Measurements from ENCODE around the gene TSR3.

DNA sequence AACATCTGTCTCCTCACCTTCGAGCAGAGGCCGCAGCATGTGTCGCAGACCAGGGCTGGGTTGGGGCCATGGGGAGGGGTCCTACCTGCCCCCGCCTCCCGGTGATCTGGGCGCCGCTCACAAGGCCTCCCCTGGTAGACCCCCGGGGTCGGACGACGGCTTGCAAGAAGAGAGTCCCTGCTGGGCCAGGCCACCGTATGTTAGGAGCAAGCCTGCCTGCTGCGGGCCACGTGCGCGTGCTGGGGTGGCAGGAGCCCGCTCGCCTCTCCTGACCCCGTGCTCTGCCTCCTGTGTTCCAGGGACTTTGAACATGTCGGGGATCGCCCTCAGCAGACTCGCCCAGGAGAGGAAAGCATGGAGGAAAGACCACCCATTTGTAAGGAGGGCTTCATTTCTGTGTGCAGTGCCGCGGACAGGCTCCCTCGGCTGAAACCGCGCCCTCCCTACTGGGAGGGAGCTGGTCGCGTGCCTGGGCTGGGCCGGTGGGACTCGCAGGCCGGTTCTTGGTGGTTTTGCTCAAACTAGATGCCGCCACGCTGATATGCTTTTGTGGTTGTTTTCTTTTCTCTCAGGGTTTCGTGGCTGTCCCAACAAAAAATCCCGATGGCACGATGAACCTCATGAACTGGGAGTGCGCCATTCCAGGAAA, 37.8 kb downstream of the TSR3 start:
- TF ChIP-seq, protein P1, sequence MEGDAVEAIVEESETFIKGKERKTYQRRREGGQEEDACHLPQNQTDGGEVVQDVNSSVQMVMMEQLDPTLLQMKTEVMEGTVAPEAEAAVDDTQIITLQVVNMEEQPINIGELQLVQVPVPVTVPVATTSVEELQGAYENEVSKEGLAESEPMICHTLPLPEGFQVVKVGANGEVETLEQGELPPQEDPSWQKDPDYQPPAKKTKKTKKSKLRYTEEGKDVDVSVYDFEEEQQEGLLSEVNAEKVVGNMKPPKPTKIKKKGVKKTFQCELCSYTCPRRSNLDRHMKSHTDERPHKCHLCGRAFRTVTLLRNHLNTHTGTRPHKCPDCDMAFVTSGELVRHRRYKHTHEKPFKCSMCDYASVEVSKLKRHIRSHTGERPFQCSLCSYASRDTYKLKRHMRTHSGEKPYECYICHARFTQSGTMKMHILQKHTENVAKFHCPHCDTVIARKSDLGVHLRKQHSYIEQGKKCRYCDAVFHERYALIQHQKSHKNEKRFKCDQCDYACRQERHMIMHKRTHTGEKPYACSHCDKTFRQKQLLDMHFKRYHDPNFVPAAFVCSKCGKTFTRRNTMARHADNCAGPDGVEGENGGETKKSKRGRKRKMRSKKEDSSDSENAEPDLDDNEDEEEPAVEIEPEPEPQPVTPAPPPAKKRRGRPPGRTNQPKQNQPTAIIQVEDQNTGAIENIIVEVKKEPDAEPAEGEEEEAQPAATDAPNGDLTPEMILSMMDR (IDR thresholded peaks at IDR 0.05; ENCODE audit: low read length), result no peak
- TF ChIP-seq EZH2phosphoT487 (IDR thresholded peaks at IDR 0.05; ENCODE audit: low read length), result no peak
